Thoracic aorta (tissue), 2 donors: Measurements from ENCODE around the gene COL12A1. TPM values are rescaled to one million over a fixed set of nuclear protein-coding genes. Genes with fewer than 3 reads are reported as not detected.

ENCODE experiments used
- ATAC-seq: fragments of 150-250 bp; one replicate; pipeline ENCODE4 v1.8.0; 2017; ENCODE audit warnings: low read depth; ENCODE audit not compliant: insufficient number of reproducible peaks, low FRiP score
- DNase-seq: peaks from one replicate; pipeline ENCODE4 v3.0.0-alpha.2; 2020; ENCODE audit warnings: low spot score
- H3K27ac ChIP-seq, 2 donors: fragments of 200-600 bp; sonication (generic); 1 replicate in 1 of 2; 2 replicates in 1 of 2; pipeline ENCODE4 v1.5.1; 2016; ENCODE audit warnings: mild to moderate bottlenecking in 2 of 2, moderate library complexity in 2 of 2
- H3K27me3 ChIP-seq: fragments of 200-600 bp; sonication (generic); replicated peaks from 2 replicates; pipeline ENCODE4 v1.6.0; 2016; ENCODE audit warnings: mild to moderate bottlenecking; ENCODE audit not compliant: insufficient read depth
- H3K36me3 ChIP-seq: fragments of 200-600 bp; sonication (generic); one replicate; pipeline ENCODE4 v1.5.1; 2016
- H3K4me1 ChIP-seq, 2 donors: fragments of 200-600 bp; sonication (generic); 1 replicate in 1 of 2; 2 replicates in 1 of 2; pipeline versions ENCODE4 v1.5.1 to v1.6.0; 2016; ENCODE audit warnings: low read depth in 2 of 2, mild to moderate bottlenecking in 1 of 2; ENCODE audit not compliant: control insufficient read depth in 1 of 2
- H3K4me3 ChIP-seq: fragments of 200-600 bp; sonication (generic); 2 replicates; pipeline ENCODE4 v1.5.1; 2016; ENCODE audit warnings: mild to moderate bottlenecking
- H3K9me3 ChIP-seq: fragments of 200-600 bp; sonication (generic); 2 replicates; pipeline ENCODE4 v1.5.1; 2016
- total RNA-seq, 2 donors: library from RNA; depleted of rRNA; stranded (reverse); fragments of >200 nt; gene quantifications; one replicate each; pipeline versions ENCODE4 v1.1.0 to v1.2.3, GENCODE V29; 2016
- TF ChIP-seq, protein P1 (sequence below): fragments of 200-600 bp; sonication (generic); IDR thresholded peaks from one replicate; pipeline ENCODE4 v1.5.1; 2019; ENCODE audit warnings: antibody characterized with exemption

Gene COL12A1
- total RNA-seq, 2 donors from 2014 or later = 92.3 to 131 TPM

DNA sequence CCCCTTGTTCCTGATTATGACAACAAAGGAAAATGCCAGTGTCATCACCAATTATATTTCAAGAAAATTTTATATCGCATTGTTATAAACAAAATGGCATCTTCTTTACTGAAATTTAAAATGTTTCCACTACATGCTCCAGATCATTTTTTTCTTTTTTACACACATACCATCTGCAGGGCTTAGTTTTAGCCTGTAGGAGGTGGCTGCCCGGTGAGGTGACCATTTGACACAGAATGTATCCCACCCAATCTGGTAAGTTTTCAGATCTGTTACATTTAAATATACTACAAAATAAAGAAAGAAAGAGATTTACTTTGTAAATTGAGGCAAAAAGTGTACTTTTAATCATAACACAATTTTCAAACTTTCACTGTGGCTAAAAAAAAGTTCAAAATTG, 81.8 kb downstream of the COL12A1 start:
- Histone ChIP-seq H3K4me3 (no peak overlapping the region), H3K9me3 (no peaks in the 10 kb centered on the region), H3K36me3 (no peaks in the 10 kb centered on the region), H3K4me1 (no peaks in the 10 kb centered on the region), H3K27me3 (no peaks in the 10 kb centered on the region), H3K27ac (no peak overlapping the region)
- ATAC-seq (no peak), DNase-seq (no peak)
- TF ChIP-seq, protein P1, sequence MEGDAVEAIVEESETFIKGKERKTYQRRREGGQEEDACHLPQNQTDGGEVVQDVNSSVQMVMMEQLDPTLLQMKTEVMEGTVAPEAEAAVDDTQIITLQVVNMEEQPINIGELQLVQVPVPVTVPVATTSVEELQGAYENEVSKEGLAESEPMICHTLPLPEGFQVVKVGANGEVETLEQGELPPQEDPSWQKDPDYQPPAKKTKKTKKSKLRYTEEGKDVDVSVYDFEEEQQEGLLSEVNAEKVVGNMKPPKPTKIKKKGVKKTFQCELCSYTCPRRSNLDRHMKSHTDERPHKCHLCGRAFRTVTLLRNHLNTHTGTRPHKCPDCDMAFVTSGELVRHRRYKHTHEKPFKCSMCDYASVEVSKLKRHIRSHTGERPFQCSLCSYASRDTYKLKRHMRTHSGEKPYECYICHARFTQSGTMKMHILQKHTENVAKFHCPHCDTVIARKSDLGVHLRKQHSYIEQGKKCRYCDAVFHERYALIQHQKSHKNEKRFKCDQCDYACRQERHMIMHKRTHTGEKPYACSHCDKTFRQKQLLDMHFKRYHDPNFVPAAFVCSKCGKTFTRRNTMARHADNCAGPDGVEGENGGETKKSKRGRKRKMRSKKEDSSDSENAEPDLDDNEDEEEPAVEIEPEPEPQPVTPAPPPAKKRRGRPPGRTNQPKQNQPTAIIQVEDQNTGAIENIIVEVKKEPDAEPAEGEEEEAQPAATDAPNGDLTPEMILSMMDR = no peak

DNA sequence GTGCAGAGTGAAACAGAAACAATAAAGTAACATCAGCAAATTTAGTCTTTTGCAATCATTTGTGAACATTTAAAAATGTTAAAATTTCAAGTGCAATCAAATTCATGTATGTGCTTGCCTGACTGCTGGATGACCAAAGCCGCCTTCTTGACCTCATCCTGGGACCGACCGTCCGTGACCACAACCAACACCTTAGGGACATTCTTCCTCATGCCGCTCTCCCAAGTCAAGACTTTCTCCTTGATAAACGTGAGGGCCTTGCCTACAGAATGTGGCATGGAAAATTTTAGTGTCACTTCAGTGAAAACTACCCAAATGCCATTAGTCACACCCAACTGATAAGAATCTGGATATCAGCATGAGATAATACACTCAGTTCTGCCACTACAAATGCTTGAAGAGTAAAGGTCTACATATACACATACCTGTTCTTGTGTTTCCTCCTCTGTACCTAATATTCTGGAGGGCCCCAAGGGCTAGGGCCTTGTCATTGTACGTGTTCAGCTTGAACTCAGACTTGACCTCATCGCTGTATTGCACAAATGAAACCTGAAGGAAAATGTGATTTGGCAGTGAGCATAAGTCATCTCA, 86.8 kb downstream of the COL12A1 start:
- Histone ChIP-seq H3K36me3 (no peaks in the 10 kb centered on the region), H3K4me1 (peaks cover 13 to 35% of the 10 kb centered on the region in 2 donors), H3K9me3 (no peaks in the 10 kb centered on the region), H3K4me3 (no peak overlapping the region), H3K27me3 (no peaks in the 10 kb centered on the region), H3K27ac (peak overlapping the region in 1 of 2 donors; percentile 41)
- DNase-seq (no peak), ATAC-seq (no peak)
- TF ChIP-seq, protein P1 = no peak

- no peak for DNase-seq
- peak; percentile 33 for ATAC-seq
These were observed 88.2 kb downstream of the COL12A1 start for GRCh38 chr6:75117701-75118100.

DNA sequence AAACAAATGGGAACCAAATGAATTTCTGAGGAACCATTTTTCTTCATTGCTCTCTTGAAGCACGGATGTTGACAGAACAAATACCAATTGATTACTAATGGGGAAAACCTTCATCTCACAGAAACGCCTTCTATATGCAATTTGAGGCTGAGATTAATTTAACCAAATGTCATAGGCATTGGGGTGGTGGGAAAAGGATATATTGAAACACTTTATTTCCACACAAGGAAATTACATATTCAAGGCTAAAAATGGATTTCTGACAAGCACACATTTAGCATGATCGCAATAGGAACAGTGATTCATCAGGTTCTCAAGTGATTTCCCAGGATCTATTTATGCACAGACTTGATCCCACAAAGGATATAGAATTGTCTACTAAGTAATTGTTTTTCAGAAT, 88.9 kb downstream of the COL12A1 start:
- Histone ChIP-seq H3K27me3 (no peaks in the 10 kb centered on the region), H3K36me3 (no peaks in the 10 kb centered on the region), H3K27ac (peak overlapping the region; percentile 6 to 41), H3K4me1 (peaks cover 13 to 43% of the 10 kb centered on the region in 2 donors), H3K9me3 (no peaks in the 10 kb centered on the region), H3K4me3 (no peak overlapping the region)
- no peak for ATAC-seq
- no peak for DNase-seq
- TF ChIP-seq, protein P1 = no peak

More at GRCh38 chr6:75117701-75118100, 88.2 kb downstream of the COL12A1 start:
- peaks cover 13 to 39% of the 10 kb centered on the region in 2 donors for H3K4me1 ChIP-seq
- TF ChIP-seq, protein P1 = no peak
- H3K27me3 ChIP-seq = no peaks in the 10 kb centered on the region
- H3K27ac ChIP-seq = peak overlapping the region; percentile 6 to 41
- H3K9me3 ChIP-seq = no peaks in the 10 kb centered on the region
- no peaks in the 10 kb centered on the region for H3K36me3 ChIP-seq
- H3K4me3 ChIP-seq = no peak overlapping the region

- H3K27me3 ChIP-seq = no peaks in the 10 kb centered on the region
- no peaks in the 10 kb centered on the region for H3K36me3 ChIP-seq
- no peaks in the 10 kb centered on the region for H3K9me3 ChIP-seq
- ATAC-seq (no peak), DNase-seq (no peak)
- peak overlapping the region; percentile 27 to 57 for H3K27ac ChIP-seq
- TF ChIP-seq, protein P1 = no peak
- H3K4me3 ChIP-seq = peak overlapping the region; percentile 31
- H3K4me1 ChIP-seq = peaks cover 13 to 53% of the 10 kb centered on the region in 2 donors
These were observed 90.4 kb downstream of the COL12A1 start for GRCh38 chr6:75115481-75115880.
